HepG2 (cell line): ENCODE data around the gene ZNF558. TPM values are rescaled to one million over a fixed set of nuclear protein-coding genes. Genes with fewer than 3 reads are reported as not detected.

Experiments
- ASH2L ChIP-seq: fragments of 300-600, 200-600 bp; sonication (generic); IDR thresholded peaks from 2 replicates; pipeline ENCODE4 v1.7.0; 2017; ENCODE audit warnings: low read depth, mild to moderate bottlenecking, moderate library complexity, mixed read lengths, low read length; ENCODE audit not compliant: insufficient read length
- CBX2 ChIP-seq, 2 experiments: fragments of 200-600 bp in 1 of 2; sonication (generic); formaldehyde crosslinking in 1 of 2; IDR thresholded peaks; 2 replicates each; pipeline versions ENCODE4 v1.7.0 to v1.8.1; 2018 to 2022; ENCODE audit warnings: low read depth in 2 of 2, low read length in 1 of 2, mild to moderate bottlenecking in 1 of 2, missing genetic modification reagents in 1 of 2
- CCDC6 ChIP-seq: sonication (generic); formaldehyde crosslinking; IDR thresholded peaks from 2 replicates; pipeline ENCODE4 v1.8.1; 2022; ENCODE audit warnings: mild to moderate bottlenecking, missing genetic modification reagents, moderate library complexity
- KMT2A ChIP-seq: sonication (generic); formaldehyde crosslinking; IDR thresholded peaks from 2 replicates; pipeline ENCODE4 v1.4.0; 2020; ENCODE audit warnings: missing genetic modification reagents
- MED13 ChIP-seq: sonication (generic); formaldehyde crosslinking; IDR thresholded peaks from 2 replicates; pipeline ENCODE4 v1.5.0; 2020; ENCODE audit warnings: missing genetic modification reagents
- MTF1 ChIP-seq: sonication (generic); formaldehyde crosslinking; IDR thresholded peaks from 2 replicates; pipeline ENCODE4 v1.5.0; 2020; ENCODE audit warnings: missing genetic modification reagents
- NFRKB ChIP-seq: fragments of 450-650 bp; IDR thresholded peaks from 2 replicates; pipeline ENCODE4 v1.6.1; 2017
- POLR2A ChIP-seq, 2 experiments: IDR thresholded peaks; 2 replicates each; pipeline ENCODE4 v1.6.1; 2011; ENCODE audit warnings: low read depth in 2 of 2, low read length in 2 of 2, mild to moderate bottlenecking in 1 of 2, moderate library complexity in 1 of 2; ENCODE audit not compliant: insufficient read depth in 1 of 2
- RBFOX2 ChIP-seq: fragments of 200-400 bp; formaldehyde crosslinking; IDR thresholded peaks from 2 replicates; pipeline ENCODE4 v1.6.1; 2017; ENCODE audit warnings: low read depth, mild to moderate bottlenecking, low read length
- SIN3A ChIP-seq: IDR thresholded peaks from 2 replicates; pipeline ENCODE4 v1.6.1; 2011; ENCODE audit warnings: low read depth, mild to moderate bottlenecking, control low read depth, low read length, borderline replicate concordance
- YEATS2 ChIP-seq: sonication (generic); formaldehyde crosslinking; IDR thresholded peaks from 2 replicates; pipeline ENCODE4 v1.4.0; 2020; ENCODE audit warnings: missing genetic modification reagents, borderline replicate concordance
- ZBTB8A ChIP-seq: sonication (generic); formaldehyde crosslinking; IDR thresholded peaks from 2 replicates; pipeline ENCODE4 v1.4.0; 2020; ENCODE audit warnings: mild to moderate bottlenecking, low read depth, missing genetic modification reagents, borderline replicate concordance
- ZFP62 ChIP-seq: sonication (generic); formaldehyde crosslinking; IDR thresholded peaks from 2 replicates; pipeline ENCODE4 v1.4.0; 2020; ENCODE audit warnings: missing genetic modification reagents
- ZNF121 ChIP-seq: sonication (generic); formaldehyde crosslinking; IDR thresholded peaks from 2 replicates; pipeline ENCODE4 v1.5.0; 2020; ENCODE audit warnings: mild to moderate bottlenecking, missing genetic modification reagents
- ZNF180 ChIP-seq: sonication (generic); formaldehyde crosslinking; IDR thresholded peaks from 2 replicates; pipeline ENCODE4 v1.4.0; 2020; ENCODE audit warnings: low read depth, missing genetic modification reagents, borderline replicate concordance
- ZNF251 ChIP-seq: sonication (generic); formaldehyde crosslinking; IDR thresholded peaks from 2 replicates; pipeline ENCODE4 v1.9.0; 2021; ENCODE audit warnings: mild to moderate bottlenecking, missing genetic modification reagents
- ZNF543 ChIP-seq: sonication (generic); formaldehyde crosslinking; IDR thresholded peaks from 2 replicates; pipeline ENCODE4 v1.4.0; 2020; ENCODE audit warnings: mild to moderate bottlenecking, missing genetic modification reagents
- ZNF607 ChIP-seq: sonication (generic); formaldehyde crosslinking; IDR thresholded peaks from 2 replicates; pipeline ENCODE4 v1.5.1; 2020; ENCODE audit warnings: missing genetic modification reagents, mild to moderate bottlenecking, borderline replicate concordance
- ZNF768 ChIP-seq: sonication (generic); formaldehyde crosslinking; IDR thresholded peaks from 2 replicates; pipeline ENCODE4 v1.4.0; 2020; ENCODE audit warnings: missing genetic modification reagents
- ZNF776 ChIP-seq: sonication (generic); formaldehyde crosslinking; IDR thresholded peaks from 2 replicates; pipeline ENCODE4 v1.4.0; 2020; ENCODE audit warnings: mild to moderate bottlenecking, missing genetic modification reagents
- ZNF788 ChIP-seq: sonication (generic); formaldehyde crosslinking; IDR thresholded peaks from 2 replicates; pipeline ENCODE4 v1.5.0; 2020; ENCODE audit warnings: mild to moderate bottlenecking, missing genetic modification reagents, borderline replicate concordance
- polyA plus RNA-seq, 8 experiments: library from polyadenylated mRNA; depleted of rRNA in 3 of 8; stranded (reverse) in 7 of 8; unstranded in 1 of 8; fragments of >200 nt; fragmentation: Illumina TruSeq in 4 of 8; extraction: Trizol in 4 of 8; gene quantifications; 2 replicates each; pipeline versions ENCODE4 v1.2.1 to v1.2.3, GENCODE V29; 2011 to 2016; ENCODE audit warnings: low read depth in 4 of 8, missing spikeins in 1 of 8, mixed read lengths in 1 of 8; ENCODE audit not compliant: insufficient read depth in 1 of 8
- total RNA-seq, 5 experiments: library from RNA; depleted of rRNA; stranded (reverse); fragments of >200 nt; fragmentation: Illumina TruSeq; extraction: Trizol; gene quantifications; 2 replicates each; pipeline ENCODE4 v1.2.3, GENCODE V29; 2016; ENCODE audit warnings: low read depth in 1 of 5
- TF ChIP-seq, protein P1 (sequence below): sonication (generic); formaldehyde crosslinking; IDR thresholded peaks from 2 replicates; pipeline ENCODE4 v1.4.0; 2020; ENCODE audit warnings: missing genetic modification reagents
- TF ChIP-seq, protein P2 (sequence below): sonication (generic); formaldehyde crosslinking; IDR thresholded peaks from 2 replicates; pipeline ENCODE4 v1.4.0; 2020; ENCODE audit warnings: missing genetic modification reagents, borderline replicate concordance

The ZNF558 gene
- total and polyA plus RNA-seq, 2 of the 13 experiments (the other 11 are each of a cell fraction or from before 2014, with no cell fraction given) = 9.5 to 10.8 TPM

DNA sequence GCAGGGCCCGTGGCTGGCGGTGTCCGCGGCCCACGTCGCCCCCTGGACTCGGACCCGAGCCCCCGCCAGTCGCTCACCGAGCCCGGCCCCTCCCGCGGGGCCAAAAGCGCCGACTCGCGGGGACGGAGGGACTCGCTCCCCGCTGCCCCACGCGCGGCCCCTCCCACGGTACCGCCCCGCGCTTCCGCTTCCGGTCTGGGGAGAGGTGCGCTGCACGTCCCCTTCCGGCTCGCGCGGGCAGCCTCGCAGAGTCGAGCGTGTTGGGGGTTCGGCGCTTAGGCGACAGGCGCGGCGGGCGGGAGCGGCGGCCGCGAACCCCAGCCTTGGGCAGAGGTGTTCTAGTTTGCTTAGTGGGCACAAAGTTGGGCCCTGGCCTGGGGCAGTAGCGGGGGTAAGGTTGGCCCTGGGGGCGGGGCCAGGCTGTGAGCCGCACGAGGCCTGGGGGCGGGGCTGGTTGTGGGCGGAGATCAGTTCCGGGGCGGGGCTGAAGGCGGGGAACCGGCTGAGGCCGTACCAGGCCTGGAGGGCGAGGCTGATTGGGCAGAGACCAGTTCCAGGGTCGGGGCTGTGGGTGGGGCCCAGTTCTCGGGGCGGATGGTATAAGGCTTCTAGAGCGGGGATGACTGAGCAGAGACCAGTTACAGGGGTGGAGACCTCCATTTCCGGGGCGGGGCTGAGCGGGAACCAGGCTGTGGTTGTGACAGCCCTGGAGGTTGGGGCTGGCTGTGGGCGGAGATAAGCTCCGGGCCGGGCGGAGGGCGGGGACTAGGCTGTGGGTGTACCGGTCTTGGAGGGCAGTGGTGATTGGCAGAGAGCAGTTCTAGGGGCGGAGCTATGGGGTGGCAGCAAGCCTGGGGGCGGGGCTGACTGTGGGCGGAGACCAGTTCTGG, at the start of gene ZNF558, which contains the start of gene MBD3L1 (continued):
- TF ChIP-seq ZNF543 (CRISPR knock-in tag) = 0 out of 2 replicates have a peak, but pooled peaks have one; percentile 39
- TF ChIP-seq, protein P1, sequence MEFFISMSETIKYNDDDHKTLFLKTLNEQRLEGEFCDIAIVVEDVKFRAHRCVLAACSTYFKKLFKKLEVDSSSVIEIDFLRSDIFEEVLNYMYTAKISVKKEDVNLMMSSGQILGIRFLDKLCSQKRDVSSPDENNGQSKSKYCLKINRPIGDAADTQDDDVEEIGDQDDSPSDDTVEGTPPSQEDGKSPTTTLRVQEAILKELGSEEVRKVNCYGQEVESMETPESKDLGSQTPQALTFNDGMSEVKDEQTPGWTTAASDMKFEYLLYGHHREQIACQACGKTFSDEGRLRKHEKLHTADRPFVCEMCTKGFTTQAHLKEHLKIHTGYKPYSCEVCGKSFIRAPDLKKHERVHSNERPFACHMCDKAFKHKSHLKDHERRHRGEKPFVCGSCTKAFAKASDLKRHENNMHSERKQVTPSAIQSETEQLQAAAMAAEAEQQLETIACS (CRISPR knock-in tag) = no peak
- no peak for TF ChIP-seq ZNF607 (CRISPR knock-in tag)
- TF ChIP-seq ZNF180 (CRISPR knock-in tag) = no peak
- TF ChIP-seq MED13 (CRISPR knock-in tag) = no peak
- no peak for TF ChIP-seq NFRKB
- TF ChIP-seq ZNF251 (CRISPR knock-in tag) = no peak
- peak; percentile 90 for TF ChIP-seq RBFOX2
- no peak for TF ChIP-seq ZNF121
- 0 out of 2 replicates have a peak, but pooled peaks have one; percentile 24 for TF ChIP-seq ZNF776
- peak; percentile 48 for TF ChIP-seq ASH2L
- TF ChIP-seq CBX2 (IDR thresholded peaks at IDR 0.05; ENCODE audit: low read depth, low read length) = no peak
- no peak for TF ChIP-seq CBX2 (CRISPR knock-in tag; IDR thresholded peaks at IDR 0.05; ENCODE audit: low read depth)
- TF ChIP-seq POLR2A (IDR thresholded peaks at IDR 0.05; ENCODE audit: insufficient read depth in 1 of 2, low read depth in 2 of 2, low read length in 2 of 2) = peak in 1 of 2 experiments; percentile 57; a peak in 2 of 4 replicates
- TF ChIP-seq YEATS2 (CRISPR knock-in tag) = no peak
- no peak for TF ChIP-seq CCDC6 (CRISPR knock-in tag)
- no peak for TF ChIP-seq MTF1 (CRISPR knock-in tag)
- TF ChIP-seq KMT2A (CRISPR knock-in tag) = no peak
- no peak for TF ChIP-seq SIN3A
- no peak for TF ChIP-seq ZFP62 (CRISPR knock-in tag)
- peak; percentile 12; the same call in 1 of the 2 replicates for TF ChIP-seq ZNF768 (CRISPR knock-in tag)
- TF ChIP-seq ZBTB8A (CRISPR knock-in tag) = no peak
- TF ChIP-seq, protein P2, sequence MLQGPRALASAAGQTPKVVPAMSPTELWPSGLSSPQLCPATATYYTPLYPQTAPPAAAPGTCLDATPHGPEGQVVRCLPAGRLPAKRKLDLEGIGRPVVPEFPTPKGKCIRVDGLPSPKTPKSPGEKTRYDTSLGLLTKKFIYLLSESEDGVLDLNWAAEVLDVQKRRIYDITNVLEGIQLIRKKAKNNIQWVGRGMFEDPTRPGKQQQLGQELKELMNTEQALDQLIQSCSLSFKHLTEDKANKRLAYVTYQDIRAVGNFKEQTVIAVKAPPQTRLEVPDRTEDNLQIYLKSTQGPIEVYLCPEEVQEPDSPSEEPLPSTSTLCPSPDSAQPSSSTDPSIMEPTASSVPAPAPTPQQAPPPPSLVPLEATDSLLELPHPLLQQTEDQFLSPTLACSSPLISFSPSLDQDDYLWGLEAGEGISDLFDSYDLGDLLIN (CRISPR knock-in tag) = no peak
- no peak for TF ChIP-seq ZNF788 (CRISPR knock-in tag)
